Memory B cell (primary cell): ENCODE measurements around the gene CHST15.
A peak's percentile ranks its signal among the peaks of the same experiment; 100 is the strongest.

Experiments used
- ATAC-seq: fragments of 150-1000 bp; cut with Tn5 transposase; 2 replicates; pipeline ENCODE4 v1.10.0; 2021; ENCODE audit warnings: low read depth, mild to moderate bottlenecking, moderate library complexity
- DNase-seq, 2 donors: peaks; one replicate each; pipeline ENCODE4 v3.0.0; 2022; ENCODE audit warnings: low spot score in 2 of 2
- H3K27ac Mint-ChIP-seq: one replicate; pipeline ENCODE4 v1.8.0; 2022; ENCODE audit warnings: mild to moderate bottlenecking, moderate library complexity, mixed read lengths
- H3K27me3 Mint-ChIP-seq: one replicate; pipeline ENCODE4 v1.8.0; 2022; ENCODE audit warnings: mixed read lengths
- H3K36me3 Mint-ChIP-seq: one replicate; pipeline ENCODE4 v1.8.0; 2022; ENCODE audit warnings: mild to moderate bottlenecking, mixed read lengths
- H3K4me1 Mint-ChIP-seq: one replicate; pipeline ENCODE4 v1.8.0; 2022; ENCODE audit warnings: mixed read lengths
- H3K4me3 Mint-ChIP-seq: one replicate; pipeline ENCODE4 v1.8.0; 2022; ENCODE audit warnings: mild to moderate bottlenecking, moderate library complexity, mixed read lengths
- H3K9me3 Mint-ChIP-seq: one replicate; pipeline ENCODE4 v1.8.0; 2022; ENCODE audit warnings: mixed read lengths

CHST15 gene, protein sequence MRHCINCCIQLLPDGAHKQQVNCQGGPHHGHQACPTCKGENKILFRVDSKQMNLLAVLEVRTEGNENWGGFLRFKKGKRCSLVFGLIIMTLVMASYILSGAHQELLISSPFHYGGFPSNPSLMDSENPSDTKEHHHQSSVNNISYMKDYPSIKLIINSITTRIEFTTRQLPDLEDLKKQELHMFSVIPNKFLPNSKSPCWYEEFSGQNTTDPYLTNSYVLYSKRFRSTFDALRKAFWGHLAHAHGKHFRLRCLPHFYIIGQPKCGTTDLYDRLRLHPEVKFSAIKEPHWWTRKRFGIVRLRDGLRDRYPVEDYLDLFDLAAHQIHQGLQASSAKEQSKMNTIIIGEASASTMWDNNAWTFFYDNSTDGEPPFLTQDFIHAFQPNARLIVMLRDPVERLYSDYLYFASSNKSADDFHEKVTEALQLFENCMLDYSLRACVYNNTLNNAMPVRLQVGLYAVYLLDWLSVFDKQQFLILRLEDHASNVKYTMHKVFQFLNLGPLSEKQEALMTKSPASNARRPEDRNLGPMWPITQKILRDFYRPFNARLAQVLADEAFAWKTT

DNA sequence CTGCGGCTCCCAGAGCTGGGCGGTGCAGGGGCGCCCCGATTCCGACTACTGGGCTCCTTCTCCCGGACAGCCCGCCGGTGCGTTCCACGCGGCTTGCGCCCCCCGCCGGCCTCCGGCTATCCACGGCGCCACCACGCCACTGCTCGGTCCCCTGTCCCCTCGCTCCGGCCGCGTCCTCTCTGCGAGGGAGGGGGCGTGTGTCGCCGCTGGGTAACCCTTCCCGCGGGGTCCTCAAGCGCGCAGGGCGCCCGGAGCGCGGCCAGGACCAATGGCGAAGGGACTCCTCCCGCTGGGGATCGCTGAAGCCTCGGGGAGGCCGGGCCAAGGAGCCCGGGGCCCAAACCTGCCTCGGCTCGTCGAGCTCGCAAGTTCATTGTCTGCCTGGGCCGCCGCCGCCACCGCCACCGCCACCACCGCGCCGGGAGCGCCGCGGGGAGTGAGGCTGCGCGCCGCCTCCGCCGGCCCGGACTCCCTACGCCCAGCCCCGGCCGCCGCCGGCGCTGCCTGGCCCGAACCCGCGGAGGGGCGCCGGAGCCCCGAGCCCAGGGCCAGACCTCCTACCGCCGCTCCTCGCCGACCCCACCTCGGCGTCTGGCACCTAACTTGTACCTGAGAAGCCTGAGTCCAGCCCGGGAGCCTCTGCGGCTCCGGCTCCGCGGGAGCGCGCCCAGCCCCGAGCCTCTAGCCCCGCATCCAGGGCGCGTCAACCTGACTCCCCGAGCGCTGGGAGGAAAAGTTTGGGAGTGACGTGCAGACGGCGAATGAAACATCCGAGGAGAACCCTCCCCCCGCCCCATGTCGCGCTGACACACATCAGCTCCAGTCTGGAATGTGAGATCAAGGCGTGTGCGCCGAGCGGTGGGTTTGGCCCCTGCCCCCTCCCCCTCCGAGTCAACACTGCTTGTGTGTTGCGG lies at the start of gene CHST15:
Gene CHST15 (minus strand): TSS at position 739 of the 914 bp plus-strand sequence. CDS start 47,386 bp downstream, outside the sequence.
- Mint-ChIP-seq H3K27ac (peak within 1 kb of the TSS; percentile 90), H3K27me3 (no peaks in the 10 kb centered on the region), H3K36me3 (peaks cover 3% of the 10 kb centered on the region), H3K4me3 (peak within 1 kb of the TSS; percentile 92), H3K4me1 (peaks cover 31% of the 10 kb centered on the region), H3K9me3 (no peaks in the 10 kb centered on the region)
- ATAC-seq (peak; percentile 43), DNase-seq (peak; percentile 49 to 69)

DNA sequence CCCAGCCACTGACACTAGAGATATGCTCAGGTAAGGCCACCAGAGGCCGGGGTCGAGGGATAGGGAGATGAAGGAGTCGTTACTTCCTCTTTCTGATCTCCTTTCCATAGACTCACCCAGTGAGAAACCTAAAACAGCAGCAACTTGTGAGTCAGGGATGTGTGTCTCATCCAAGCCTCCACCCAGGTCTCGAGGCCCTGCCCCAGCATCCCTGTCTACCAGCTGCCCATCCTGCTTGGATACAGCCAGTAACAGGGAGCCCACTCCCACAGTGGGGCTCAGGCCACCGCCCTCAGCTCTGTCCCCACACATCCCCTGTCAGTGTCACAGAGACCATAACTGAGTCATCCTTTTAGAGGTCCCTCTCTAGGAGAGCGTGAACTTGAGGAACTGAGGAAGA lies 49.6 kb upstream of the CHST15 start:
- Mint-ChIP-seq H3K4me3 (no peak overlapping the region), H3K36me3 (no peaks in the 10 kb centered on the region), H3K27me3 (peaks cover 2% of the 10 kb centered on the region), H3K4me1 (no peaks in the 10 kb centered on the region), H3K27ac (no peak overlapping the region), H3K9me3 (no peaks in the 10 kb centered on the region)
- DNase-seq = no peak
- ATAC-seq = peak; percentile 57

DNA sequence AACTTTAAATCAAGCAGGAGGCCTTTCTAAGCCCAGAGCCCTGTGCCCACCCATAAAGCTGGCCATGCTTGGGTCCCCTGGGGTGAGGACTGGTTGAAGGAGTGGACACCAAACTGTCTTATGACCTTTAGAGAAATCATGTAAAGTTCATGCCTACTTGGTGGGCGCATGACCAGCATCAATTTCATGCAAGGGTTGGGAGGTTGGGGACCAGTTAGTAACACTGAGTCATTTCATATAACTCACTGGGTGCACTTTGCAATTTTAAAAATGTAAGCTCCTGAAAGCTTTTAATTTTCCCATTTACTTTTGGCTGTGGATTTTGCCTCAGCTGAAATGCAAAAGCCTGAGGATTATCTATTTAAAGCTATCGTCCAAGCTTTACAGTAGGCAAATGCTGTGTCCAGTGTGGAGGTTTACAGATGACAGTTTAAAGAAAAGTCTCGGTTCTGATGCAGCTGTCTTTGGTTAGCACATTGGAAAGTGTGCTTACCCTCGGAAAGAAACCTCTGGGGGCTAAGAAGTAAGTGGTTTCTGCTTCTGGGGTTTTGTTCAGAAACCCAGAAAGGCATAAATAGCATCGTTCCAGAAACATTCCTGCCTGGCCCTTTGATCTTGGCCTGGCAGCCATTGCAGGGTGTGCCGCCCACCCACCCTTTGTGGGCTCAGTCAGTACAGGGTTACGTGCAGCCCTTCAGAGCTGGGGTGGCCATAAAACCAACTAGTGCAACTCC lies 48.8 kb upstream of the CHST15 start:
- Mint-ChIP-seq H3K36me3 (no peaks in the 10 kb centered on the region), H3K27me3 (peaks cover 2% of the 10 kb centered on the region), H3K27ac (no peak overlapping the region), H3K4me3 (no peak overlapping the region), H3K4me1 (peaks cover 4% of the 10 kb centered on the region), H3K9me3 (no peaks in the 10 kb centered on the region)
- no peak for DNase-seq
- no peak for ATAC-seq

DNA sequence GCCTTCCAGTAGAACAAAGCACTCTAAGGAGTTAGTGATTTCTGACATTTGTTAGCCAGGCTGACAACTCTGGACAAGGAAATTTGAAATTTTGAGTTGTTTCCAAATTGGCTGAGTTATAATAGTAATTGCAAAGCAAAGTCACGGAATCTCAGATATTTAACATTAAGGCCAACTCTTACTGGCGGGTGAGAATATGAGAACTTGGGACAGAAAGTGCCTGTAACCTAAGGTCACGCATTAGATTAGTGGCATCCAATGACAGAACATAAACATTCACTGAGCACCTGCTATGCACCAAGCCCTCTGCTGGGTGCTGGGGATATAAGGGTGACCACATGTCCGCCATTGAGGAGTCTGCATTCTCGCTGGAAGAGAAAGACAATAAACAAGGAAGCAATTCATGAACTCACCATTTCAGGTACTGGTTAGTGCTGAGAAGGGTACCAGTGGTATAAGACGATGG lies 45.5 kb upstream of the CHST15 start:
- no peaks in the 10 kb centered on the region for H3K9me3 Mint-ChIP-seq
- peaks cover 2% of the 10 kb centered on the region for H3K27me3 Mint-ChIP-seq
- DNase-seq (no peak), ATAC-seq (no peak)
- no peak overlapping the region for H3K27ac Mint-ChIP-seq
- H3K36me3 Mint-ChIP-seq = no peaks in the 10 kb centered on the region
- peaks cover 8% of the 10 kb centered on the region for H3K4me1 Mint-ChIP-seq
- no peak overlapping the region for H3K4me3 Mint-ChIP-seq

DNA sequence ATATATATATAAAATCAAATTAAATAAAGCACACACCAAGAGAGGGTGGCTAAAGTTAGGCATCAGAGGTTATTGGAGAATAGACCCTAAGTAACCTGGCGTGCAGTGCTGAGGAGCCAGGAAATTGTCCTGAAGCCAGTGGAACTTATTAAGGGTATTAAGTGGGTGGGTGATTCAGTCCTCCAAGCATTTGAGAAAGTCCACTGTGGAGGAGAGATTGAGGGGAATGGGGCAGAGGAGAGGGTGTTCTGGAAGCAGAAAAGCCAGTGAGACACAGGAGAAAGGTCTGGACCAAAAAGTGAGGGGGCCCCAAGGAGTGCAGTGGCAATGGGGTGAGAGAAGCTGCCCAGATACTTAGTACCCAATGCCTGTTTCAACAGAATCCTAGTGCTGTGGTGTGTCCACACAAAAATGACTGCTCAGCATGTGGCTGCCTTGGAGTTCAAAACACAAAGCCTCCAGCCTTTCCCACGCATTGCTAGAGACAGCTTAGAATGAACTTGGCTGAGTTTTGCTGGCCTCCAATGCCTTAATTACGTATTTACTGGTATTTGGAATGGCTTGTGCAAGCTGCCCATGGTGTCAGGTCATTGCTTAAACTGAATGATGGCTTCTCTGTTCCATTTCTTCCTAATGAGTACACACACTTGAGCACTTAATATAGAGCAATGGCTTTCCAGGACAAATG lies 44.9 kb upstream of the CHST15 start:
- Mint-ChIP-seq H3K27ac (no peak overlapping the region), H3K4me1 (peaks cover 8% of the 10 kb centered on the region), H3K4me3 (no peak overlapping the region), H3K9me3 (no peaks in the 10 kb centered on the region), H3K27me3 (peaks cover 2% of the 10 kb centered on the region), H3K36me3 (no peaks in the 10 kb centered on the region)
- ATAC-seq (no peak), DNase-seq (no peak)

DNA sequence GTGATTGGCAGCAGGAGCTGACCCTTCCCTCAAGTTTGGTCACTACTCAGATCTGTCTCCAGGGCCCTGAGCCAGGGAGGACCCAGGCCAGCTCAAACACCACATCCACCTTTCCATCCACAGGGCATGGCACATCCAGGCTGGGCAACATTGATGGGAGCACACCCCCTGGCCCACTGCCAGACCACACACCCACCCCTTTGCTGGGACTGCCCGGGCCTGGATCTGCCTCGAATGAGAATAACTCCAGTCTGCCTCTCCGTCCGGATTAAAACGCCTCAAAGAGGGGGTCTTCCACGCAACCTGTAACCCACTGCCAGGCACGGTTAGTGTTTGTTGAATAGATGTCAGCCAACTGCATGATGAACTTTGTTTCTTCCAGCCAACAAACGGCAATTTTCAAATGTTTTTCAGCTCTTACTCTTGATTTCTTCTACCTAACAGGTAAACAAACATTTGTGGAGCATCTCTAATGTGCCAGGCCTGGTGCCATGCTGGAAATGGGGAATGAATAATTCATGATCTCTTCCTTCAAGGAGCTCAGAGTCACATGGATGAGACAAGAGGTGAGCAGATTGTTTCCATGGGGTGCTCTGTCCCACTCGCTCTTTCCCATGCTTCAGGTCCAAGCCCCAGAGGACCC lies 41.0 kb upstream of the CHST15 start:
- Mint-ChIP-seq H3K27me3 (peaks cover 2% of the 10 kb centered on the region), H3K36me3 (no peaks in the 10 kb centered on the region), H3K27ac (no peak overlapping the region), H3K4me3 (no peak overlapping the region), H3K9me3 (no peaks in the 10 kb centered on the region), H3K4me1 (peaks cover 8% of the 10 kb centered on the region)
- DNase-seq = no peak
- no peak for ATAC-seq

DNA sequence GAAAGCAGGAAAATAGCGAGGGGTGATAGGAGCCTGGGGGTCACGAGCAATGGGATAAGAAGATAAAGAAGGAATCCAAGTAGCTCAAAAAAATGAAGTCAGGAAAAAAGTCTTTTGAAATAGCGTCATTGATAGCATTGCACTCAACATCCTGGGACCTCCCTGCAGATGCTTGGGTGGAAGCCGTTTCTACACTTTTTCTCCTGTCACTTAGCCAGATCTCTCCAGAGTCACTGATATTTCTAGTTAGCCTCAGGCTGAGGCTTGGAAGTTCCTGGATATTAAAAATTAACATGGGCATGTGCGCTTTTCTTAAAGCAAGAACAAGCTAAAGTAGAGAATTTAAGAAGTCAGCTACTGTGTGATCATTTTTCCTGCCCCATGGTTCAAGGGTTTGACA lies 39.5 kb upstream of the CHST15 start:
- H3K36me3 Mint-ChIP-seq = no peaks in the 10 kb centered on the region
- no peak overlapping the region for H3K4me3 Mint-ChIP-seq
- no peak for ATAC-seq
- H3K4me1 Mint-ChIP-seq = peaks cover 8% of the 10 kb centered on the region
- DNase-seq = no peak
- H3K27ac Mint-ChIP-seq = no peak overlapping the region
- no peaks in the 10 kb centered on the region for H3K9me3 Mint-ChIP-seq
- H3K27me3 Mint-ChIP-seq = no peaks in the 10 kb centered on the region

DNA sequence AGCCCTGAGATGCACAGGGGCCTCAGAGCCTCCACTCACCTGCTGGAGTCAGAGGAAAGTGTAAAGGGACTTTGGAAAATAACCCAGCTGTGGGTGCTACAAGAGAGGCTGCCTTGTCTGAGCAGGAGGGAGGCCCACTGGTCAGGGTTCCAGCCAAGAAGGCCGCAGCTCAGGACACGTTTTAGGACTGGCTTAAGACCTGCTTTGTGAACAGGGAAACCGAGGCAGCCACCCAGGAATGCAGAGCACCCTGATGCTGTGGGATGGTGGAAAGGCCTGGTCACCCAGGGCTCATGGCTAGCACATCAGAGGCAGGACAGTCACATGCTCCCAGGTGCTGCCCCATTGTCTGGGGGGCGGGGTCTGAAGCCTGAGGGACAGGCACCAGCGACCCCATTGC lies 38.9 kb upstream of the CHST15 start:
- ATAC-seq = no peak
- no peak overlapping the region for H3K4me3 Mint-ChIP-seq

DNA sequence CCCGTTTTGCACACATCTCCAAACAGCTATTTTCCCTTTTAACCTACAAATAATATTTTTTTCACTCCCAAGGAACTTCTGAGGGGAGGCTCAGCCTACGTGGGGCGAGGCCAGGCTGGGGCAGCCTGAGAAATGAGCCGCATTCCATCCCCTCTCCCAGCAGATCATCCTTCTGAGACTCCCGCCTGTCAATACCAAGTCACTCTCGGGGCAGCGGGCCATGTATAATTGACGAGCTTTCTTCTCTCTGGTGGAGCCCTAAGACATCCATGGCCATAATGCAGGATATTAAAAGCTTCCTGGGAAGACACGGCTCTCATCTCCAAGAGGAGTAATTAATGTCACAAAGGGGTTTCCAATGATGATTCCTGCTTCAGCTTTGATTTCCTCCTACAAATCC lies 37.8 kb upstream of the CHST15 start:
- Mint-ChIP-seq H3K27me3 (no peaks in the 10 kb centered on the region), H3K4me1 (peaks cover 2% of the 10 kb centered on the region), H3K27ac (no peak overlapping the region)

More for the DNA sequence above, 38.9 kb upstream of the CHST15 start:
- H3K36me3 Mint-ChIP-seq = no peaks in the 10 kb centered on the region
- H3K27me3 Mint-ChIP-seq = no peaks in the 10 kb centered on the region
- no peak overlapping the region for H3K27ac Mint-ChIP-seq
- no peaks in the 10 kb centered on the region for H3K9me3 Mint-ChIP-seq
- peaks cover 5% of the 10 kb centered on the region for H3K4me1 Mint-ChIP-seq
- DNase-seq = no peak

DNA sequence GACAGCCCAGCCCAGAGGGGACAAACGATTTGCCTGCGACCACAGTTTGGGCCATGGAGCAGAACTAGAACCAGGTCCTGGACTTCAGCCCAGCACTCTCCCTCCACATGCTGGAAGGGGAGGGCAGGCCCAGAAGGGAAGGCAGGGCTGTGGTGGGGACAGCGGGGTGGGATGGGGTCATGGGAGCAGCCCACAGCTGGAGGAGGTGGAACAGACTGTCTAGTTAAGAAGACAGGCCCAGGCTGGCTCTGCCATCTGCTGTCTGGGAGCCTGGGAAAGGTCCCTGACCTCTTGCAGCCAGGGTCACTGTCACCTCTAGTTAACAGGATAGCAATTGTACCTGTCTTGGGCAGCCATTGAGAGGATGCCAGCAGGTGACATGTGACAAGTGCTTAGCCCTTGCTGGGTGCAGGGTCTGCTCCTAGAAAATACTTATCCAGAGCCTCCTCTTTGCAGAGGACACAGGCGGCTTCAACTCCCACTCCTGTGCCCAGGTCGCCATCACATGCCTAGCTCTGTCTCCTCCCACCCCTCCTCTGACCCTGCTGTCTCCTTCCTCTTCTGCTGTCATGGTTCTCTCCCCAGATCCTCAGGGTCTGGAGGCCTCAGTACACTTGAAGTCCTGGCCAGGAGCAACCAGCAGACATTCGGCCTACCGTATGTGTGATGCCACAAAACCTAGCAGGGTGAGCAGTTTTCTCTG lies 37.0 kb upstream of the CHST15 start:
- Mint-ChIP-seq H3K4me1 (peaks cover 2% of the 10 kb centered on the region), H3K27ac (no peak overlapping the region), H3K9me3 (no peaks in the 10 kb centered on the region), H3K27me3 (no peaks in the 10 kb centered on the region), H3K36me3 (no peaks in the 10 kb centered on the region), H3K4me3 (no peak overlapping the region)
- no peak for ATAC-seq
- DNase-seq = no peak

More for the DNA sequence above, 37.8 kb upstream of the CHST15 start:
- ATAC-seq = no peak
- no peak overlapping the region for H3K4me3 Mint-ChIP-seq
- DNase-seq = no peak
- no peaks in the 10 kb centered on the region for H3K36me3 Mint-ChIP-seq
- no peaks in the 10 kb centered on the region for H3K9me3 Mint-ChIP-seq

DNA sequence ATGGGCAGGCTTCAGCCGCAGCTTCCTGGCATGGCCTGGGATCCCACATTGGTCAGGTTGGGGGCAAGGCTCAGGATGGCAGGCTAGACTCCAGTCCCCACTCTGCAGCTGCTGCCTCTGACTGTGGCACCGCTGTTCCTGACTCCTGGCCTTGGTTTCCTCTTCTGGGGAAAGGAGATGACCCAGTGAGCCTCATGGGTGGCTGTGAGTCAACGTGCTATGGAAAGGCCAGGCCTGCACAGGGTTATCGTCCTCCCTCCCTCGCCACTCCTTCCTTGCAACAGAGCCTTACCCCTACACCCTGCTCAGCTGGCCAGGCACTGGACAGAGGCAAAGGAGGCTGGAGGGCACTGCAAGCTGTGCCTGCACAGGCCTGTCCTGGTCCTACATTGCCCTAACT lies 36.1 kb upstream of the CHST15 start:
- peak overlapping the region; percentile 33 for H3K27ac Mint-ChIP-seq
- DNase-seq (no peak), ATAC-seq (no peak)
- H3K9me3 Mint-ChIP-seq = no peaks in the 10 kb centered on the region
- H3K4me3 Mint-ChIP-seq = no peak overlapping the region
- no peaks in the 10 kb centered on the region for H3K27me3 Mint-ChIP-seq
- H3K4me1 Mint-ChIP-seq = peaks cover 2% of the 10 kb centered on the region
- H3K36me3 Mint-ChIP-seq = no peaks in the 10 kb centered on the region

DNA sequence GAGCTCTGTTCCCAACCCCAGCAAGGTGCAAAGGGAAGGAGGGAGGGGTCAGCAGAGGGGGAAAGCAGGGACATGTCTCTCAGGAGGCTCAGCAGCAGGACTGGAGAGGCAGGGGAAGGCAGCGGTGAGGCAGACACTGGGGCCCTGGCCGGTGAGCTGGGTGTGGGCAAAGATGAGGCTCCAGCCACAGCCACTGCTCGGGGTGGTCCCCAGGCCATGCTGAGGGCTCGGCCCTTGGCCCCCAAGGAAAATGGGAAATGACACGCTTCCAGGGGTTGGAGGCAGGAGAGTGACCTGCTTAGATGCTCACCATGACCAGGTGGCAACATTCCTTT lies 35.4 kb upstream of the CHST15 start:
- Mint-ChIP-seq H3K27ac (peak overlapping the region; percentile 33), H3K9me3 (no peaks in the 10 kb centered on the region), H3K4me1 (peaks cover 7% of the 10 kb centered on the region), H3K36me3 (no peaks in the 10 kb centered on the region), H3K27me3 (no peaks in the 10 kb centered on the region), H3K4me3 (no peak overlapping the region)
- no peak for ATAC-seq
- no peak for DNase-seq
